GM21367 (cell line): ENCODE data around the gene MAGT1.
"Not testable (repeated sequence)": the region's sequence is repeated elsewhere in the genome, so short reads cannot be mapped to it uniquely, and the experiment has no call there.

ENCODE experiments used
- ATAC-seq: cut with Tn5 transposase; IDR thresholded peaks from one replicate; pipeline ENCODE4 v1.9.1; 2021; ENCODE audit not compliant: unreplicated experiment

The MAGT1 gene

DNA sequence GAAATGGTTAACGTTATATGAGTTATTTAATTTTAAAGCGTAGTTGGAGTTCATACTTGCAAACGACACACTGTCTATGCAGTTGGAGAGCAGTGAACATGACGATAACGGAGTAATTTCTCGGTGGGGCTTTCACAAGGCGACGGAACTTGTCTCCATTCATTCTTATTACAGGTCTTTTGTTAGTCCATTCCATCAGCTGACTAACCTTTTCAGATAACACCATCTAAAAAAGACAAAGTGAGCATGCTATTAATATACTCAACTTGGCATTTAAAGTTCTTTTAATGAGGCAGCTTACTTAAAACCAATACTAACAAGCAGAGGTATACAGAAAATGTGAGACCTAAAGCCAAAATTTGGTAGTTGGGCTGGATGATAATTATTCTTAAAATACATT, 19.9 kb downstream of the MAGT1 start:
- ATAC-seq, result no peak

DNA sequence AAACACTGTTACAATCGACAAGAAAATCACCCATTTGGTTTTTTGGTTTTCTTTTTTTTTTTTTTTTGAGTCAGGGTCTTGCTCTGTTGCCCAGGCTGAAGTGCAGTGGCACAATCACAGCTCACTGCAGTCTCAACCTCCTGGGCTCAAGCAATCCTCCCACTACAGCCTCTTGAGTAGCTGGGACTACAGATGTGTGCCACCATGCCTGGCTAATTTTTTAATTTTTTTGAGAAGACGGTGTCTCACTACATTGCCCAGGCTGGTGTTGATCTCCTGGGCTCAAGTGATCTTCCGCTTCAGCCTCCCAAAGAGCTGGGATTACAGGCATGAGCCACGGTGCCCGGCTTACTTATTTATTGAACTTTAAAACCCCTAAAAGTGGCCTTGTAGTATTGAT, 63.7 kb downstream of the MAGT1 start:
- not testable (repeated sequence) for ATAC-seq

GRCh38 chrX:77821989-77822388, 73.2 kb downstream of the MAGT1 start:
- not testable (repeated sequence) for ATAC-seq

GRCh38 chrX:77820091-77820727, 75.0 kb downstream of the MAGT1 start:
- no peak for ATAC-seq

DNA sequence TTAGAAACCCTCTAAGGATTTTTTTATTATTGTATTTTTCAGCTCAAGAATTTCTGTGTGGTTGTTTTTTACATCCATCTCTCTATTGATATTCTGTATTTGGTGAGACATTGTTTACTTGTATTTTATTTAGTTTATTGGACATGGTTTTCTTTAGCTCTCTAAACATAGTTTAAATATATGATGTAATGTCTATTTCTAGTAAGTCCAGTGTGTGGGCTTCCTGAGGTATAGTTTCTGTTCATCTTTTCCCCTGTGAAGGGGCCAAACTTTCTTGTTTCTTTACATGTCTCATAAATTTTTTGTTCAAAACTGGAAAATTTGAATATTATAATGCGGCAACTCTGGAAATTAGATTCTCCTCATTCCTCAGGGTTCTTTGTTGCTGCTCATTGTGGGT, 81.0 kb downstream of the MAGT1 start:
- no peak for ATAC-seq

DNA sequence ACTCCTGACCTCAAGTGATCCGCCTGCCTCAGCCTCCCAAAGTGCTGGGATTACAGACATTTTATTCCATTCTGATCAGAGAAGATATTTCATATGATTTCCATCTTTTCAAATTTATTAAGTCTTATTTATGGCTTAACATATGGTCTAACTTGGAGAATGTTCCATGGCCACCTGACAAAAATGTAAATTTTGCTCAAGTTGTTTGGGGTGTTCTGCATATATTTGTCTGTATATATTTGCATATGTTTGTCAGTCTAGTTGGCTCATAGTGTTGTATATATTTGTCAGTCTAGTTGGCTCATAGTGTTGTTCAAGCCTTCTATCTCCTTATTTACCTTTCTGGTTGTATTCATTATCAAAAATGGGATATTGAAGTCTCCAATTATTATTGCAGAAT, 93.0 kb downstream of the MAGT1 start:
- no peak for ATAC-seq

DNA sequence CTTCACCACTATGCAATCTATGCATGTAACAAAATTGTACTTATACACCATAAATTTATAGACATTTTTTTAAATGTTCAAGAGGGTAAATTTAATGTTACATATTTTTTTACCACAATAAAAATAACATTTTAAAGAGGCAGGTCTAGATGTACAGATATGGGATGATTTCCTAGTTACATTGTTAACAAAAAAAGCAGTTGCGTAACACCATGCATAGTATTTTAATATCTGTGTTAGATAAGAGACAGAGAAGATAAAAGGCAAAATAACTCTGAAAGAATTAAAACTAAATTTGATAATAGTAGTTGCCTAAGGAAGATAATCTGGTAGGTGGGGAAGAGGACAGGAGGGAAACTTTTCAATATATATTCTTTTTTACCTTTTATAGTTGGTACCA, 100.1 kb downstream of the MAGT1 start:
- no peak for ATAC-seq

- ATAC-seq, result no peak
Observed at GRCh38 chrX:77793946-77794345, 101.3 kb downstream of the MAGT1 start.

DNA sequence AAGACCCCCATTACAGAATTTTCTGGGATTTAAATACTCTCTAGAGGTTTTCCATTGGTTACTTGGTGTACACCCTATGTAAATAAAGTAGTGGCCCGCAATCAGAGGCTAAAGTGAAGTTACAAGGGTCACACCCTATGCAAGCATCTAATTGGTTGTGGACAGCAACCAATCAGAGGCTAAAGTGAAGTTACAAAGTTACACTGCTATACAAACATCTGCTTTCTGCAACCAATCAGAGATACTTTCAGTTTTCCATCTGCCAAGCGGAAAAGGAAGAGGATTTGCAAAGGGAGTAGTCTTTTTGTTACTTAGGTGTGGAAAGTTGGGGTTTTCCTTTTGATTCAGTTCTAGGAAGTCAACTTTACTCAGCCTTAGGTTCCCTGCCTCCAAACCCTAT, 107.2 kb downstream of the MAGT1 start:
- ATAC-seq, result no peak

DNA sequence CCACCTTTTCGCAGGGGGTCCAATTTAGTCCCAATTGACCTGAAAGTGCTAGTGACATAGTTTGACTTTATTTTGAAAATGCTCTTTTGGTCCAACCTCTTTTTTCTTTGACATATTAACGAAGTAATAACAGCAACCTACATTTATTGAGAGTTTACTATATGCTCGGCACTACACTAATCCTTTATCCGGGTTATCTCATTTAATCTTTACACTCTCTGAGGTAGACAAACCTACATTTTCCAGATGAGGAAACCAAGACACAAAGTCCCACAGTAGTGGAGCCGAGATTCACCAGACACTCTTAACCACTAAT, 108.9 kb downstream of the MAGT1 start:
- no peak for ATAC-seq

DNA sequence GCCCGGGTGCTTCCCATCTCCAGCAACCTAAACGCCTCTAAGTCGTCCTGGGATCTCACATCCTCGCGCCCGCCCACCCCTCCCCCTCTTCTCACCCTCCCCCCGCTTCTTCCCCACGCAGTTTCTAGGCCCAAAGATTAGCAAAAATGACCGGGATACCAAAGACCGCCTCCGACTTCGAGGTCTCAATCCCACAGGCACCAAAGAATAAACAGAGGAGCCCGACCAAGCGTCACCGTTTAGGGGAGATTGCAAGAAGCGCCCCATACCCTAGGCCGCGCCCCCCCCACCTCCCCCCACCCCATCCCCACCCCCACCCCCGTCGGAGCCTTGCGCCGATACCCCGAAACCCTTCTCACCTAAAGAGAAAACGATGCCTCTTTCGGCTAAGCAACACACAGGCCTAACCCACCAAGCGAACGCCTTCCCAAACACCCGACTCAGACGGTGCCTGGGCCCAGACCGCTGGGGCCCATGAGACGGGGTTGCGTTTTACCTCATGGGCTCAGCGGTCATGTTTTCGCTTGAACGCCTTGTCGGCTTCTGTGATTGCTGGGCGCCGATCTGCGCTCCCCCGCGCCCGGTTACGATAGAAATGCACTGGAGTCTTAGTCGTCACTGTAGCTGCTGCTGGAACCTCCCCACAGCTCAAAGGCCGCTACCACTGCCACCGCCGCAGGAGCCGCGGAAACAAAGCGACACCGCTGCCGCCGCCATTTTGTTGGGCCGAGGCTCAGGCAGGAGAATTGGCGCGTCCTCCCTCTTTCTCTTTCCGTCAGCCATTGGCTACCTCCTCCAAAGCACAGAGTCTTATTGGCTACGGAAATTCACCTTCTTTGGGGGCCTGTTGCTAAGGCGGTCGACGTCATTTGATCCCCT, 109.5 kb downstream of the MAGT1 start, which contains the start of gene ATRX:
Gene ATRX, minus strand, starts transcription at position 731 of the 879 bp plus-strand sequence. Its CDS starts 215 bp downstream, at position 516.
- ATAC-seq, result peak; percentile 92

GRCh38 chrX:77779695-77780094, 115.5 kb downstream of the MAGT1 start:
- ATAC-seq, result no peak

DNA sequence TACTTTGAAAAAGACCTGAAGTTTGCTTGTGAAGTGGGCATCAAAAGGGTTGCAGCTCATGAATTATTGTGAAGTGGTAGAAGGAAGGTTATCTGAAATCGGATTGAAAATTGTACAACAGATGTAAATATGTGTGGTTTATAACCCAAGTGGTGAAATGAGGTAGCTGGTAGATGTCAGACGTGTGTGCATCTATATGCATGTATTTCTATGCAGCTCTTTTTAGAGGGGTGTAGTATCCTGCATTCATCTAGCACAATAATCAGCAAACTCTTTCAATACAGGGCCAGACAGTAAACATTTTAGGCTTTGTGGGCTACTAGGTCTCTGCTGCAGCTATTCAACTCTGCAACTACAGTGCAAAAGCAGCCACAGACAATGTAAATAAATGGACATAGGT, 118.6 kb downstream of the MAGT1 start:
- ATAC-seq, result no peak
